KBM-7 (cell line): ENCODE data around the gene PCDHGB2.
"Not testable (repeated sequence)": the region's sequence is repeated elsewhere in the genome, so short reads cannot be mapped to it uniquely, and the experiment has no call there.

ENCODE experiments used
- DNase-seq: peaks from one replicate; pipeline ENCODE4 v3.0.0-alpha.2; 2015
- in situ Hi-C: fragments of 300-500 bp; cut with MboI; formaldehyde crosslinking; loops from 2 replicates; pipeline ENCODE4 v1.14.3; 2020; ENCODE audit warnings: low sequenced_read_pairs, low pct_unique_long_range_greater_than_20kb, mixed read lengths

PCDHGB2 gene

DNA sequence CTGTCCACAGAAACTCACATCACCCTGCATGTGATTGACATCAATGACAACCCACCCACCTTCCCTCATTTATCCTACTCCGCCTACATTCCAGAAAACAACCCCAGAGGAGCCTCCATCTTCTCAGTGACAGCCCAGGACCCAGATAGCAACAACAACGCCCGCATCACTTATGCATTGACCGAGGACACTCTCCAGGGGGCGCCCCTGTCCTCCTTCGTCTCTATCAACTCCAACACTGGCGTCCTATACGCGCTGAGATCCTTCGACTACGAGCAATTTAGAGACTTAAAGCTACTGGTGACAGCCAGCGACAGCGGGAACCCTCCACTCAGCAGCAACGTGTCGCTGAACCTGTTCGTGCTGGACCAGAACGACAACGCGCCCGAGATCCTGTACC is 14.5 kb upstream of the PCDHGB2 start:
- DNase-seq: no peak
- in situ Hi-C loops: no loop called here

DNA sequence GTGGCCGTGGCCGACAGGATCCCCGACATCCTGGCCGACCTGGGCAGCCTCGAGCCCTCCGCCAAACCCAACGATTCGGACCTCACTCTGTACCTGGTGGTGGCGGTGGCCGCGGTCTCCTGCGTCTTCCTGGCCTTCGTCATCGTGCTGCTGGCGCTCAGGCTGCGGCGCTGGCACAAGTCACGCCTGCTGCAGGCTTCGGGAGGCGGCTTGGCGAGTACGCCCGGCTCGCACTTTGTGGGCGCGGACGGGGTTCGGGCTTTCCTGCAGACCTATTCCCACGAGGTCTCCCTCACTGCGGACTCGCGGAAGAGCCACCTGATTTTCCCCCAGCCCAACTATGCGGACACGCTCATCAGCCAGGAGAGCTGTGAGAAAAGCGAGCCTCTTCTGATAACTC is 13.8 kb upstream of the PCDHGB2 start:
- DNase-seq, in situ Hi-C loops: not testable (repeated sequence)

DNA sequence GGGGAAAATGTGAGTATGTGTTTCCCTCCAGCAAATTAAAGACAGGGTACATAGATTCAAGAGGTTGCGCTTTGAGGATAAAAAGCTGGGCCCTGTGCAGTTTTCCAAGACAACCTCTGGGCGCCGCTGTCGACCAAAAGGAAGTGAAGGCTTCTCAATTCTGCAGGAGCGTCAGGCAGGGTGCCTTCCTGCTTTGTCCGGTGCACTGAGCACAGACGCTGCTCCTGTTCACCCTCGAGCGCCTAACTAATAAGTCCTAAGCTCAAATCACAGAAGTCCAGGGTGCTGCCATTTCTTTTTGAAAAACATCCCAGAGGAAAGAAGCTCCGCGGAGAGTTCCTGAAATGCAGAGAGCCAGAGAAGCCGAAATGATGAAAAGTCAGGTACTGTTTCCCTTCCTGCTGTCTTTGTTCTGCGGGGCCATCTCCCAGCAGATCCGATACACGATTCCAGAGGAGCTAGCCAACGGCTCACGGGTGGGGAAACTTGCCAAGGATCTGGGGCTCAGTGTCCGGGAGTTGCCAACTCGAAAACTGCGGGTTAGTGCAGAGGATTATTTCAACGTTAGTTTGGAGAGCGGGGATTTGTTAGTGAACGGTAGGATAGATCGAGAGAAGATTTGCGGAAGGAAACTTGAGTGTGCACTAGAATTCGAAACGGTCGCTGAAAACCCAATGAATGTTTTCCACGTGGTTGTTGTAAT is 9.7 kb upstream of the PCDHGB2 start, which contains the start of gene PCDHGB1:
Gene PCDHGB1, plus strand, starts transcription at position 183 of the 703 bp plus-strand sequence. Its CDS starts 162 bp downstream, at position 345.
- in situ Hi-C loops: loop anchor here (25.0 kb wide), 1 partner anchor 212 kb away; no protein-coding TSS in a partner anchor
- peak; percentile 40 for DNase-seq

DNA sequence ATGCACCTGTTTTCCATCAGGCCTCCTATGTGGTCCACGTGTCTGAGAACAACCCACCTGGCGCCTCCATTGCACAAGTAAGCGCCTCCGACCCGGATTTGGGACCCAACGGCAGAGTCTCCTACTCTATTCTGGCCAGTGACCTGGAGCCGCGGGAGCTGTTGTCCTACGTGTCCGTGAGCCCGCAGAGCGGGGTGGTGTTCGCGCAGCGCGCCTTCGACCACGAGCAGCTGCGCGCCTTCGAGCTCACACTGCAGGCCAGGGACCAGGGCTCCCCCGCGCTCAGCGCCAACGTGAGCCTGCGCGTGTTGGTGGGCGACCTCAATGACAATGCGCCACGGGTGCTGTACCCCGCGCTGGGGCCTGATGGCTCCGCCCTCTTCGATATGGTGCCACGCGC is 8.2 kb upstream of the PCDHGB2 start:
- in situ Hi-C loops: loop anchor here (25.0 kb wide), 1 partner anchor 211 kb away; no protein-coding TSS in a partner anchor
- no peak for DNase-seq

DNA sequence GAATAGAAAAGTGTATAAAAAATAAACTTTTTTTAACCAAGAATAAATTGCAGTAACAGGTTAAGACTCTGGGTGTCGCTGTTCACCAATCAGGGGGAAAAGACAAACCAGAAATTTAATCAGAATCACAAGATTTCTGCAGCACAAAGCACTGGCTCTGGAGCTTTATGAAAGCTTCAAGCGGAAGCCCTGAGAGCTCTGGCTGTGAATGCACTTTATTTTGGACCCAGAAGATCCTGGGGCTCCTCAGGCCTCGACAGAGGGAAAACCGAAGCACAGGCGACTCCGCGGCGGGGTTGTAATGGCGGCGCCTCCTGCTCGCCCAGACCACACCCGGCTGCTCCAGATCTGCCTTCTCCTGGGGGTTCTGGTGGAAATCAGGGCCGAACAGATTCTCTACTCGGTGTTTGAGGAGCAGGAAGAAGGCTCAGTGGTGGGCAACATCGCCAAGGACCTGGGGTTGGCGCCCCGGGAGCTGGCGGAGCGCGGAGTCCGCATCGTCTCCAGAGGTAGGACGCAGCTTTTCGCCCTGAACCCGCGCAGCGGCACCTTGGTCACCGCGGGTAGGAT is 4.8 kb upstream of the PCDHGB2 start, which contains the start of gene PCDHGA4:
Gene PCDHGA4, plus strand, starts transcription at position 122 of the 570 bp plus-strand sequence. Its CDS starts 87 bp downstream, at position 209.
- peak; percentile 17 for DNase-seq
- in situ Hi-C loops: loop anchor here (25.0 kb wide), 1 partner anchor 207 kb away; no protein-coding TSS in a partner anchor

DNA sequence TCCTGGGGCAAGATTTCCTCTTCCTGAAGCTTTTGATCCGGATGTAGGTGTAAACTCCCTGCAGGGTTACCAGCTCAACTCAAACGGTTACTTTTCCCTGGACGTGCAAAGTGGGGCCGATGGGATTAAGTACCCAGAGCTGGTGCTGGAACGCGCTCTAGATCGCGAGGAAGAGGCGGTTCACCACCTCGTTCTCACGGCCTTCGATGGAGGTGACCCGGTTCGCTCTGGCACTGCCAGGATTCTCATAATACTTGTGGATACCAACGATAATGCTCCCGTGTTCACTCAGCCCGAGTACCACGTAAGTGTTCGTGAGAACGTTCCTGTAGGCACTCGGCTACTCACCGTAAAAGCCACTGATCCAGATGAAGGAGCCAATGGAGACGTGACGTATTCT is 4.2 kb upstream of the PCDHGB2 start:
- no peak for DNase-seq
- in situ Hi-C loops: loop anchor here (25.0 kb wide), 1 partner anchor 207 kb away; no protein-coding TSS in a partner anchor

DNA sequence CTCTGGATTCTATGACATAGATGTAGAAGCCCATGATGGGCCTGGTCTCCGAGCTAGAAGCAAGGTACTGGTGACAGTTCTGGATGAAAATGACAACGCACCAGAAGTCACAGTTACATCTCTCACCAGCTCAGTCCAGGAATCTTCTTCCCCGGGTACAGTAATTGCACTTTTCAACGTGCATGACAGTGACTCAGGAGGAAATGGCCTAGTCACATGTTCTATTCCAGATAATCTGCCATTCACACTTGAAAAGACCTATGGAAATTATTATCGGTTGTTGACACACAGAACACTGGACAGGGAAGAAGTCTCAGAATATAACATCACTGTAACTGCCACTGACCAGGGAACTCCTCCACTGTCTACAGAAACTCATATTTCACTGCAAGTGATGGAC is 3.7 kb upstream of the PCDHGB2 start:
- no peak for DNase-seq
- in situ Hi-C loops: loop anchor here (25.0 kb wide), 1 partner anchor 206 kb away; no protein-coding TSS in a partner anchor

DNA sequence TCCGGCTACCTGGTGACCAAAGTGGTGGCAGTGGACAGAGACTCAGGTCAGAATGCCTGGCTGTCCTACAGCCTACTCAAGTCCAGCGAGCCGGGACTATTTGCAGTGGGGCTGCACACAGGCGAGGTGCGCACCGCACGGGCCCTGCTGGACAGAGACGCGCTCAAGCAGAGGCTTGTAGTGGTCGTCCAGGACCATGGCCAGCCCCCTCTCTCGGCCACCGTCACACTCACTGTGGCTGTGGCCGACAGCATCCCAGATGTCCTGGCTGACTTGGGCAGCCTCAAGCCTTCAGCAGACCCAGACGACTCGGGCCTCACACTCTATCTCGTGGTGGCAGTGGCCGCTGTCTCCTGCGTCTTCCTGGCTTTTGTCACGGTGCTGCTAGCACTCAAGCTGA is 2.8 kb upstream of the PCDHGB2 start:
- no peak for DNase-seq
- in situ Hi-C loops: loop anchor here (25.0 kb wide), 1 partner anchor 205 kb away; no protein-coding TSS in a partner anchor

DNA sequence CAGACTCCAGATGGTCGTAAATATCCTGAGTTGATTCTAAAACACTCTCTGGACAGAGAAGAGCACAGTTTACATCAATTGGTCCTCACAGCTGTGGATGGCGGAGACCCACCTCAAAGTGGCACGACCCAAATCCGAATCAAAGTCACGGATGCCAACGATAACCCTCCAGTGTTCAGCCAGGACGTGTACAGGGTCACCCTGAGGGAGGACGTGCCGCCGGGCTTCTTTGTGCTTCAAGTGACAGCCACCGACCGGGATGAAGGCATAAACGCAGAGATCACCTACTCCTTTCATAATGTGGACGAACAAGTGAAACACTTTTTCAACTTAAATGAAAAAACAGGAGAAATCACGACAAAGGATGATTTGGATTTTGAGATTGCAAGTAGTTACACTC is 891 bp downstream of the PCDHGB2 start:
- no peak for DNase-seq
- in situ Hi-C loops: loop anchor here (25.0 kb wide), 1 partner anchor 202 kb away; no protein-coding TSS in a partner anchor

DNA sequence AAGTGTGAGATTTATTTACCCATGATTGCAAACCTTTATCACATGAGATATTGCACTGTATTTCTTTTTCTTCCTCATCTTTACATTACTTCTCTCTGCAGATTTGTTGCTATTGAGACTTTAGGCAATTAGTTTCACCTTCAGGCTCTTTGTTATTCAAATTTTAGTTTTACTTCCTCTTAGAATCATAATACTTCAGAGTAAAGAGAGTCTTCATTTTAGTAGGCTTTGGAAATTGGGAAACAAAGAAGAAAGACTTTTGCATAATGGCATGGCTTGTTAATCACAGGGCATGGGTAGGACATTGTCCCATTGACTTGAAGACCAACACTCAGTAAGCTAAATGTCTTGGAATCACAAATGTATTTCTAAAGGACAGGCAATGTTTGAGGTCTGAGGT is 2.9 kb downstream of the PCDHGB2 start:
- in situ Hi-C loops: loop anchor here (25.0 kb wide), 1 partner anchor 200 kb away; no protein-coding TSS in a partner anchor
- no peak for DNase-seq

DNA sequence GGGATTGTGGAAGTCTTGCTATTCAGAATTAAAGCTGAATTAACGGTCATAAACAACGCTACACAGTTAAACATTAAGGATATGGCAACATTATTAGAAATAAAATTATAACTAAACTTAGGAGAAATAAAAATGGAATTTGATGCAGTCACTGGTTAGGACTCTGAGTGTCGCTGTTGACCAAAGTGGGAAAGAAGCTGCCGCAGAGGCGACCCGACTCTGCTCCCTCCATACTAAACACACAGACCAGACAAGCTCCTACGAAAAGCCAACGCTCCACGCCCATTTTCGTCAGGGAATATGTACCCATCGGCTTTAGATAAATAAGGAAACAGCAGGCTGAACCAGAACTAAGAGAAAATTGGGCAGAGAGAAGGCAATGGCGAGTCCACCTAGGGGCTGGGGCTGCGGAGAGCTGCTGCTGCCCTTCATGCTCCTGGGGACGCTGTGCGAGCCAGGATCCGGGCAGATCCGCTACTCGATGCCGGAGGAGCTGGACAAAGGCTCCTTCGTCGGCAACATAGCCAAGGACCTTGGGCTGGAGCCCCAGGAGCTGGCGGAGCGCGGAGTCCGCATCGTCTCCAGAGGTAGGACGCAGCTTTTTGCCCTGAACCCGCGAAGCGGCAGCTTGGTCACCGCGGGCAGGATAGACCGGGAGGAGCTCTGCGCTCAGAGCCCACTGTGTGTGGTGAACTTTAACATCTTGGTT is 4.3 kb downstream of the PCDHGB2 start, which contains the start of gene PCDHGA5:
Gene PCDHGA5, plus strand, starts transcription at position 211 of the 709 bp plus-strand sequence. Its CDS starts 169 bp downstream, at position 380.
- DNase-seq: no peak
- in situ Hi-C loops: loop anchor here (25.0 kb wide), 1 partner anchor 198 kb away; no protein-coding TSS in a partner anchor

DNA sequence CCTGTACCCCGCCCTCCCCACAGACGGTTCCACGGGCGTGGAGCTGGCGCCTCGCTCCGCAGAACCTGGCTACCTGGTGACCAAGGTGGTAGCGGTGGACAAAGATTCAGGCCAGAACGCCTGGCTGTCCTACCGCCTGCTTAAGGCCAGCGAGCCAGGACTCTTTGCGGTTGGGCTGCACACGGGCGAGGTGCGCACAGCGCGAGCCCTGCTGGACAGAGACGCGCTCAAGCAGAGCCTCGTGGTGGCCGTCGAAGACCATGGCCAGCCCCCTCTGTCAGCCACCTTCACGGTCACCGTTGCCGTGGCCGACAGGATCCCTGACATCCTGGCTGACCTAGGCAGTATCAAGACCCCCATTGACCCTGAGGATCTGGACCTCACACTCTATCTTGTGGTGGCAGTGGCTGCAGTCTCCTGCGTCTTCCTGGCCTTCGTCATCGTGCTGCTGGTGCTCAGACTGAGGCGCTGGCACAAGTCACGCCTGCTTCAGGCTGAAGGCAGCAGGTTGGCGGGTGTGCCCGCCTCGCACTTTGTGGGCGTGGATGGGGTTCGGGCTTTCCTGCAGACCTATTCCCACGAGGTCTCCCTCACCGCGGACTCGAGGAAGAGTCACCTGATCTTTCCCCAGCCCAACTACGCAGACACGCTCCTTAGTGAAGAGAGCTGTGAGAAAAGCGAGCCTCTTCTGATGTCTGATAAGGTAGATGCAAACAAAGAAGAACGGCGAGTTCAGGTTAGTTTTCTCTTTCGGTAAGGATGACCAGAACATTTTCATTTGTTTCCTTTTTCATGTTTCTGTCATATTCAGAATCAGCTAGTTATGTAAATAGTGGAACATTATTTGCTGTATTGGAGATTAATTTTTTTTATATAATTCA is 6.5 kb downstream of the PCDHGB2 start:
- in situ Hi-C loops: loop anchor here (25.0 kb wide), 1 partner anchor 196 kb away; no protein-coding TSS in a partner anchor
- DNase-seq: no peak

DNA sequence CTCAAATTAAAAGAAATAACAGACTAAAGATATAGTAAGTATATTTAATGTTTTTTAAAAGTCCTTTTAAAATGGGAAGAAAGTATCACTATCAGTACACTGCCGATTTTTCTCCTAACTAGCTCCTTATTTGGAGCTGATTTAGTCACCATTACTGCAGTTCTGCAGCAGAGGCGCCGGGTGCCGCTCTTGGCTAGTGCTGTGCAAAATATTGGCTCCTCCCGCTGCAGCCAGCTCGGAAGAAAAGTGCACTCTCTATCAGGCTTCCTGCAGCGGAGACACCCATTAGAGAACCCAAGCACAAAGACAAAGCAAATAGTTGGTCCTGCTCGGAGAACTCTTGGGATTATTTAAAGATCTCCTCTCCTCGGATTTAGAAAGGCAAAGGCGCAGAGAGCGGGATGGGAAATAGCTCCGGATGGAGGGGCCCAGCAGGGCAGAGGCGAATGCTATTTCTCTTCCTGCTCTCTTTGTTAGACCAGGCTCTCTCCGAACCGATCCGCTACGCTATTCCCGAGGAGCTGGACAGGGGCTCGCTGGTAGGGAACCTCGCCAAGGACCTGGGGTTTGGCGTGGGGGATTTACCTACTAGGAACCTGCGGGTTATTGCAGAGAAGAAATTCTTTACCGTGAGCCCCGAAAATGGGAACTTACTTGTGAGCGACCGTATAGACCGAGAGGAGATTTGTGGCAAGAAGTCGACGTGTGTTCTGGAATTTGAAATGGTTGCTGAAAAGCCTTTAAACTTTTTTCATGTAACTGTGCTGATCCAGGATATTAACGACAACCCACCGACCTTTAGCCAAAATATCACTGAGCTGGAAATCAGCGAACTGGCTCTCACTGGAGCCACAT is 10.4 kb downstream of the PCDHGB2 start, which contains the start of gene PCDHGB3:
Gene PCDHGB3, plus strand, starts transcription at position 249 of the 855 bp plus-strand sequence. Its CDS starts 153 bp downstream, at position 402.
- no peak for DNase-seq

DNA sequence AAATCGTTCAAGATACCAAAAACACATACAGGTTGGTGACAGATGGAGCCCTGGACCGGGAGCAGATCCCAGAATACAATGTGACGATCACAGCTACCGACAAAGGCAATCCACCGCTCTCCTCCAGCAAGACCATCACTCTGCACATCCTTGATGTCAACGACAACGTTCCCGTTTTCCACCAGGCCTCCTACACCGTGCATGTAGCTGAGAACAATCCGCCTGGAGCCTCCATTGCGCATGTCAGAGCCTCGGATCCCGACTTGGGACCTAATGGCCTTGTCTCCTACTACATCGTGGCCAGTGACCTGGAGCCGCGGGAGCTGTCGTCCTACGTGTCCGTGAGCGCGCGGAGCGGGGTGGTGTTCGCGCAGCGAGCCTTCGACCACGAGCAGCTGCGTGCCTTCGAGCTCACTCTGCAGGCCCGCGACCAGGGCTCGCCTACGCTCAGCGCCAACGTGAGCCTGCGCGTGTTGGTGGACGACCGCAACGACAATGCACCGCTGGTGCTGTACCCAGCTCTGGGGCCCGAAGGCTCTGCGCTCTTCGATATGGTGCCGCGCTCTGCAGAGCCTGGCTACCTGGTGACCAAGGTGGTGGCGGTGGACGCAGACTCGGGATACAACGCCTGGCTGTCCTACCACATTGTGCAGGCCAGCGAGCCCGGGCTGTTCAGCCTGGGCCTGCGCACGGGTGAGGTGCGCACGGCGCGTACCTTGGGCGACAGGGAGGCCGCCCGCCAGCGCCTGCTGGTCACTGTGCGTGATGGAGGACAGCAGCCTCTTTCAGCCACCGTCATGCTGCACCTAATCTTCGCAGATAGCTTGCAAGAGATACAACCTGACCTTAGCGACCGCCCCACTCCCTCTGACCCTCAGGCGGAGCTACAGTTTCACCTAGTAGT is 12.0 kb downstream of the PCDHGB2 start:
- in situ Hi-C loops: loop anchor here (25.0 kb wide), 1 partner anchor 190 kb away; no protein-coding TSS in a partner anchor
- DNase-seq: no peak

More for the DNA sequence above, 10.4 kb downstream of the PCDHGB2 start, which contains the start of gene PCDHGB3:
- in situ Hi-C loops: loop anchor here (25.0 kb wide), 1 partner anchor 192 kb away; no protein-coding TSS in a partner anchor

DNA sequence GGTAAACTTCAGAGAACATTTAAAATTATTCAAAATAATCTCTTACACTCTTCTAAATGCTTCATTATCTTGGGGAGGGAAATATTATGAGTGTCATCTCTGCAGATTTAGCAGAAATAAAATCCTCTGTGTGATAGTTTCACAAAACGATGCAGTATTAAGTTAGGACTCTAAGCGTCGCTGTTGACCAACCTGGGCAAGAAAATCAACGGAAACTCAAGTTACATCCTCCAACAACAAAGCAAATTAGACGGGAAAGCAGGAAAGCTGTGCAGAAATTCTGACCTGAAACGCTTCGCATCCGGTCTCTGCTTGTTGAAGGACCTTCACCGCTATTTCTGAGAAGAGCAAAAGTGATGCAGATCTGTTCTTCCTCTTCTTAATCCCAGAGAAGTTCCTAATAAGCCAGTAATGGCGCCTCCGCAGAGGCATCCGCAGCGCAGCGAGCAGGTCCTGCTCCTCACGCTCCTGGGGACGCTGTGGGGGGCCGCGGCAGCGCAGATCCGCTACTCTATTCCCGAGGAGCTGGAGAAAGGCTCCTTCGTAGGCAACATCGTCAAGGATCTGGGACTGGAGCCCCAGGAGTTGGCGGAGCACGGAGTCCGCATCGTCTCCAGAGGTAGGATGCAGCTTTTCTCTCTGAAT is 14.0 kb downstream of the PCDHGB2 start, which contains the start of gene PCDHGA6:
Gene PCDHGA6, plus strand, starts transcription at position 219 of the 645 bp plus-strand sequence. Its CDS starts 193 bp downstream, at position 412.
- in situ Hi-C loops: loop anchor here (25.0 kb wide), 1 partner anchor 189 kb away; no protein-coding TSS in a partner anchor
- DNase-seq: no peak
